MM.1S (cell line): ENCODE data around the gene PPBP.

Experiments
- DNase-seq: peaks from one replicate; pipeline ENCODE4 v3.0.0-alpha.2; 2015
- H2AFZ ChIP-seq: fragments of 300-600 bp; sonication (generic); 2 replicates; pipeline ENCODE4 v1.6.0; 2016; ENCODE audit warnings: antibody characterized with exemption, low read length
- H3F3A ChIP-seq: fragments of 300-600 bp; sonication (generic); 2 replicates; pipeline ENCODE4 v1.6.1; 2016; ENCODE audit warnings: mild to moderate bottlenecking, antibody characterized with exemption, low read length, moderate library complexity, mixed read lengths; ENCODE audit not compliant: insufficient read depth
- H3K27ac ChIP-seq: fragments of 300-600 bp; sonication (generic); 2 replicates; pipeline ENCODE4 v1.5.1; 2016; ENCODE audit warnings: mild to moderate bottlenecking, low read length
- H3K27me3 ChIP-seq: fragments of 300-600 bp; sonication (generic); replicated peaks from 2 replicates; pipeline ENCODE4 v1.6.0; 2016; ENCODE audit warnings: low read length; ENCODE audit not compliant: insufficient read depth
- H3K36me3 ChIP-seq: fragments of 300-600 bp; sonication (generic); replicated peaks from 2 replicates; pipeline ENCODE4 v1.6.1; 2016; ENCODE audit warnings: mild to moderate bottlenecking, low read length, mixed read lengths; ENCODE audit not compliant: insufficient read depth
- H3K4me1 ChIP-seq: fragments of 300-600 bp; sonication (generic); 2 replicates; pipeline ENCODE4 v1.6.1; 2016; ENCODE audit warnings: low read length, mixed read lengths
- H3K4me2 ChIP-seq: fragments of 300-600 bp; sonication (generic); 2 replicates; pipeline ENCODE4 v1.6.0; 2016; ENCODE audit warnings: low read depth, low read length
- H3K4me3 ChIP-seq: fragments of 300-600 bp; sonication (generic); 2 replicates; pipeline ENCODE4 v1.5.1; 2016; ENCODE audit warnings: low read length, mixed read lengths
- H3K79me2 ChIP-seq: fragments of 300-600 bp; sonication (generic); 2 replicates; pipeline ENCODE4 v1.6.1; 2016; ENCODE audit warnings: mixed run types, low read length, mixed read lengths
- H3K9ac ChIP-seq: fragments of 300-600 bp; sonication (generic); 2 replicates; pipeline ENCODE4 v1.6.1; 2016; ENCODE audit warnings: low read length, mixed read lengths
- H3K9me2 ChIP-seq: fragments of 300-600 bp; sonication (generic); replicated peaks from 2 replicates; pipeline ENCODE4 v1.6.1; 2016; ENCODE audit warnings: mild to moderate bottlenecking, low read length, mixed read lengths; ENCODE audit not compliant: insufficient read depth
- H3K9me3 ChIP-seq: fragments of 300-600 bp; sonication (generic); replicated peaks from 2 replicates; pipeline ENCODE4 v1.6.1; 2016; ENCODE audit warnings: mild to moderate bottlenecking, low read length, mixed read lengths; ENCODE audit not compliant: insufficient read depth
- H4K20me1 ChIP-seq: fragments of 300-600 bp; sonication (generic); 2 replicates; pipeline ENCODE4 v1.6.1; 2016; ENCODE audit warnings: mild to moderate bottlenecking, low read length, moderate library complexity, mixed read lengths; ENCODE audit not compliant: insufficient read depth
- CTCF ChIP-seq: fragments of 300-600 bp; sonication (generic); IDR thresholded peaks from 2 replicates; pipeline ENCODE4 v1.5.1; 2016; ENCODE audit warnings: antibody characterized with exemption, low read length, mixed read lengths
- EZH2 ChIP-seq: fragments of 300-600 bp; sonication (generic); optimal IDR thresholded peaks from 2 replicates; pipeline ENCODE3; 2017; ENCODE audit warnings: low read depth, mild to moderate bottlenecking, antibody characterized with exemption, low read length, mixed read lengths
- EZH2phosphoT487 ChIP-seq: fragments of 300-600 bp; sonication (generic); IDR thresholded peaks from 2 replicates; pipeline ENCODE4 v1.6.1; 2018; ENCODE audit warnings: antibody characterized with exemption, low read length

The PPBP gene

GRCh38 chr4:73943555-73943954 lies 44.4 kb downstream of the PPBP start:
- no peak overlapping the region for H3K9ac ChIP-seq
- no peaks in the 10 kb centered on the region for H4K20me1 ChIP-seq
- no peak for TF ChIP-seq EZH2
- TF ChIP-seq CTCF = no peak
- TF ChIP-seq EZH2phosphoT487 = no peak
- no peak overlapping the region for H2AFZ ChIP-seq
- DNase-seq = no peak
- H3K9me3 ChIP-seq = no peaks in the 10 kb centered on the region
- no peaks in the 10 kb centered on the region for H3K9me2 ChIP-seq
- H3K4me3 ChIP-seq = no peak overlapping the region
- no peaks in the 10 kb centered on the region for H3F3A ChIP-seq
- H3K36me3 ChIP-seq = no peaks in the 10 kb centered on the region
- no peaks in the 10 kb centered on the region for H3K79me2 ChIP-seq
- H3K4me2 ChIP-seq = no peak overlapping the region
- H3K4me1 ChIP-seq = no peaks in the 10 kb centered on the region
- H3K27me3 ChIP-seq = no peaks in the 10 kb centered on the region
- H3K27ac ChIP-seq = no peak overlapping the region

- Histone ChIP-seq H3K9me2 (no peaks in the 10 kb centered on the region), H3K27me3 (no peaks in the 10 kb centered on the region), H3K79me2 (no peaks in the 10 kb centered on the region), H3K27ac (no peak overlapping the region), H3K36me3 (no peaks in the 10 kb centered on the region), H3K9me3 (no peaks in the 10 kb centered on the region), H3K4me3 (no peak overlapping the region), H2AFZ (no peak overlapping the region), H3K9ac (no peak overlapping the region), H3K4me2 (no peak overlapping the region), H3F3A (no peaks in the 10 kb centered on the region), H3K4me1 (no peaks in the 10 kb centered on the region), H4K20me1 (no peaks in the 10 kb centered on the region)
- no peak for DNase-seq
- TF ChIP-seq EZH2phosphoT487 (no peak), EZH2 (no peak), CTCF (no peak)
Measured at GRCh38 chr4:73936969-73937368, 51.0 kb downstream of the PPBP start.
